ENCODE results near the gene IP6K3.

The IP6K3 gene, protein sequence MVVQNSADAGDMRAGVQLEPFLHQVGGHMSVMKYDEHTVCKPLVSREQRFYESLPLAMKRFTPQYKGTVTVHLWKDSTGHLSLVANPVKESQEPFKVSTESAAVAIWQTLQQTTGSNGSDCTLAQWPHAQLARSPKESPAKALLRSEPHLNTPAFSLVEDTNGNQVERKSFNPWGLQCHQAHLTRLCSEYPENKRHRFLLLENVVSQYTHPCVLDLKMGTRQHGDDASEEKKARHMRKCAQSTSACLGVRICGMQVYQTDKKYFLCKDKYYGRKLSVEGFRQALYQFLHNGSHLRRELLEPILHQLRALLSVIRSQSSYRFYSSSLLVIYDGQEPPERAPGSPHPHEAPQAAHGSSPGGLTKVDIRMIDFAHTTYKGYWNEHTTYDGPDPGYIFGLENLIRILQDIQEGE

DNA sequence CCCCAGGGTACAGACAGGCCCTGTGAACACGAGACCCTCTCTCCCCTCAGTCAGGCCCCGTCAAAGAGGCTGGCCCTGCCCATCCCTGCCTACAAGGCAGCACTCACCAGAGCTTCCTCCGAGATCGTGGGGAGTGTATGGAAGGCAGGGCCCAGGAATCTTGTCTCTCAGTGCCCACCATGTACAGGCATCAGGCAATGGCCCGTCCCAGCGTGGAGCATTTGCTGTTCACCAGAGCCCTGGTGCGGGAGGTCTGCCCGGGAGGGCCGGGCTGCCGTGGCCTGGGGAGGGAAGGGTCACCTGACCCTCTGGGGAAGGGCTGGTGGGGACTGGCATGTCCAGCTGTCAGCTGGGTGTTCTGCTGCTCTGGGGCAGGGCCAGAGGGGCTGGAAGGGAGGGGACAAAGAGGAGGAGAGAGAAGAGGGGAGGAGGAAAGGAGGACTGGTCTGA lies at the start of gene IP6K3:
Gene IP6K3 (minus strand): TSS at position 255 of the 450 bp plus-strand sequence. CDS start 11,429 bp downstream, outside the sequence.
- DNase-seq = no peak

DNA sequence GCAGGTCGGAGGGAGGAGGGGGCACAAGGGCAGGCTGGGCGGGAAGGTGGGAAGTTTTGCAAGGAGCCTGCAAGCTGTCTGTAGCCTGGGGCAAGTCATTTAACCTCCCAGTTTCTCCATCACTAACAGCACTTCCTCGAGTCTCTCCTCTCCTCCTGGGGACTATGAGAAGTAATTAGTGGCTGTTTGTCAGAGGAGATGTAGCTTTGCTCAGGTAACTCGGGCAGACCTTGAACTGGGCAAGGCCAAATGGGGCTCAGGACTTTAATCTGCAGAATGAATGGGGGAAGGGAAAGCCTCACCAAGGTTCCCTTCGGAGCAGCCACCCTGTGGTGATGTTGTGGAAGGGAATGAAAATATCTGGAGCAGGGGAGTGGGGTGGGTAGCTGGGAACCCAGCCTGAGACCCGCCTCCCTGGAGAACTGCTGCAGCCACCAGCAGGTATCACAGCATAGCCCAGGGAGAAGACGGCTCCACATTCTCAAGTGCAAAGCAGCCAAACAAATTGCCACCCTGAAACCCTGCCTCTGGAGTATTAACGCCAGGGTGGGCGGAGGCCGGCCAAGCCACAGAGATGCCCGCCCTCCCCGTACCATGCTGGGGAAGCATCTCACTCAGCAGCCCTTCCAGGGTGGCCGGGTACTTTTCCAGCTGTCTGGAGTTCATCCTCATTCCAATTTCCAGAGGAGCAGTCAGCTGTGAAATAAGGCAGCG lies 48.4 kb upstream of the IP6K3 start:
- no peak for DNase-seq

DNA sequence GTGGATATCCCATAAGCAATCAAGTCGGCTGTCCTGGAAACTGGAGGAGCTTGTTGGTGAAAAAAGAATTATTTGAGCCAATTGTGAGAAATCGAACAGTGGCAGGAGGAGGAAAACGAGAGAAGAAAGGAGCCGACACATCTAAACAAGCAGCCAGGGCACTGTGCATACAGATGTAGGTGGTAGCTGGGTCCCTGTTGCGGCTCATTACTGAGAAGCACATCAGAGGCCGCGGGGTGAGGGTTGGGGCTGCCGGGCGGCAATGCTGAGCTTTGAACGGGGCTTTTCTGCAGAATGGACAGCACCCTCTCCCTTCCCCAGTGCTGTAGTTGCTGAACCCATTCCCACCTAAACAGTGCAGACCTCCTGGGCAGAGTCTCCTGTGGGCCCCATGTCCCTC lies 46.3 kb upstream of the IP6K3 start:
- DNase-seq = no peak

DNA sequence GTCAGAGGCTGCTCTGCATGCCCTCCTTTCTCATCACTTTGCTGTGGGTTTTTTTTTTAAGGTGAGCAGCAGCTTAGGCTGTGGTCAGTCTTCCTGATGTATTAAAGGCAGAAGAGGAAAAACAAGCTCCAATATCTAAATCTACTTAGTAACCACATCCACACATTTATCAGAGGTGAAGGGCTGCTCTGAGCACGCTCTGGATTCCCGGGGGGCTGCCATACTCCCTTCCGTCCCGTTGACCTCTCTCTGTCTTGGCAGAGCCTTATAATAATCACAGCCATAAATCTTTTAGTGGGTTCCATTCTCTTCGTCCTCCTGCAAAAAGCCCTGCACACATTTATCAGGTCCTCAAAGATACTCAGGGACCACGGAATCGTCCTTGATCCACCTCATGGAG lies 44.9 kb upstream of the IP6K3 start:
- no peak for DNase-seq

DNA sequence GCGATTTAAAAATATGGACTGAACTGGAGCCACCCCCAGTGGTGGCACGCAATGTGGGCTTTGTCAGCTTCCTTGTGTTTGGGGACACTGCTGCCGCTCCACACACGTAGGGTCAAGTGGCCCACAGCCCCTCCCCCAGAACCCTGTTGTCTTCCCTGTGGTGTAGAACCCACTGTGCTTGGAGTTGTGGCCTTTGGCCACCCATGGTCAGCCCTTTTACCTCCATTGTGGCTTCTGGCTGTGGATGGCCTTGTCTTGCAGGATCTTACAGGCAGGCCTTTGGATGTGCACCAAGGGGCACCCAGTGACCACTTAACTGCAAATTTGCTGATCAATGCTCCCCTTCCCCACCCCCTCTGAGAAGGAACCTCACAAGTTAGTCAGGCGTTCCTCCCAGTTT lies 44.2 kb upstream of the IP6K3 start:
- DNase-seq = no peak

DNA sequence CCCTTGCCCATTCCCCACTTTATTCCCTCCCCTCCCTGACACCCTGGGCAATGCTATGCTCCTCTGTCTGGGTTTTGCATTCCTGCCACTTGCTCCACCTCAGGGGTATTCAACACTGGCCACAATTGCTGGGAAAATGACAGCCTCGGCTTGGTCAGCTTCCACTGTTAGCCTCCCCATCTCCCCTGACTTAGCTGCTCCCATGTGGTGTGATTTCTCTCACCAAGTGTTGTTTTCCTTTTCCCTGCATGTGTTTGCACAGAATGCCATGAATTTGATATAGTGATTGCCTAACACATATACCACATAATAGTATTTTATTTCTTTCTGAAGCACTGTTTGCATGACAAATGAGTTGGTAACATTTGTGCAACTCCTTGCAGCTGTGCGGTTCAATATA lies 43.7 kb upstream of the IP6K3 start:
- DNase-seq = no peak

DNA sequence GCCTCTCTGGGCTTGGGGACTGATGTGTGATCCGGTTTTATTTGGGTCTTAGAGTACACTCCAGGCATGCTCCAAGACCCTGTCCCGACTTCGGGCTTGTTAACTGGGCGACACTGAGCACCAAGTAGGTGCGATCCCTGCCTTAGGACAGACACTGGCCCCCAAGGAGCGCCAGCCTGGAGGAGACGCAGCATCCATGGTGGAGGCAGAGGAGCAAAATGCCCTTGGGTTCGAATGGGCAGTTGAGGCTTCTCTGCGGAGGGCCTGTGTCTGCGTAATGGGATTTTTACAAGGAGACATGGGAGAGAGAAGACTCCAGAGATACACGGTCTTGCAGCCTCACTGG lies 42.8 kb upstream of the IP6K3 start:
- no peak for DNase-seq

DNA sequence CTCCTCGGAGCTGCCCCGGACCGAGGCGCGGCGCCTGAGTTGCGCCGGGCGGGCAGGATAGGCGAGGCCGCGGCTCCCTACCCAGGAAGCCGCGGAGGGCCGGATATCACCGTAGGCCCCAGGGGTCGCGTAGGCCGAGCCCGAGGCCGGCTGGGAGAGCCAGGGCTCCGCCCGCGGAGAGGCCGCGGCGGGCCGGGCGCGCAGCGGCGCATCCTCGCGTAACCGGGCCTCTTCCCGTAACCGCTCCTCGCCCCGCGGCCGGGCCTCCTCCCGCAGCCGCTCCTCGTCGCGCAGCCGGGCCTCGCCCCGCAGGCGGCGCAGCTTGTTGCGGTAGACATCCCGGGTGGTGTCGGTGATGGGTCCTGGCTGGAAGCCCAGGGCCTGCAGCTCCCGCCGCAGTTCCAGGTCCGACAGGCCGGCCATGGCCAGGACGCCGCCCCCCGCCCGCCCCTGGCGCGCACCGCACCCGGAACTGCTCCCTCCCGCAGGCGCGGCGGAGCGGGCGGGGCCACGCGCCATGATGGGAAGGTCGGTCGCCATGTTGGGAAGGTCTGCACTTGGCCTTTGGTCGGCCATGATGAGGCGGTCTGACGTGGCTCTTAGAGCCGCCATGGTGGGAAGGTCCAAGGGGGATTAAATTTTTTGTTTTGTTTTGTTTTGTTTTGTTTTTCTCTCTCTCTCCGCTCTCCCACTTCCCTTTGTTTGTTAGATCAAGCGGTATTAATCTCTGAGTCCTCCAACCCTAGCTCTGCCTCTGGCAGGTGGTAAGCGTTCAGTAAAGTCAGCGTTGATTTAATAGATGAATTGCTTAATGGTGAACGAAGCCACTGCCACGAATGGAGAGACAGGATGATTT lies 42.2 kb upstream of the IP6K3 start, which contains the start of gene LEMD2:
Gene LEMD2 (minus strand): TSS at position 437 of the 856 bp plus-strand sequence. CDS start 14 bp downstream, at position 423.
- peak; percentile 92 for DNase-seq

DNA sequence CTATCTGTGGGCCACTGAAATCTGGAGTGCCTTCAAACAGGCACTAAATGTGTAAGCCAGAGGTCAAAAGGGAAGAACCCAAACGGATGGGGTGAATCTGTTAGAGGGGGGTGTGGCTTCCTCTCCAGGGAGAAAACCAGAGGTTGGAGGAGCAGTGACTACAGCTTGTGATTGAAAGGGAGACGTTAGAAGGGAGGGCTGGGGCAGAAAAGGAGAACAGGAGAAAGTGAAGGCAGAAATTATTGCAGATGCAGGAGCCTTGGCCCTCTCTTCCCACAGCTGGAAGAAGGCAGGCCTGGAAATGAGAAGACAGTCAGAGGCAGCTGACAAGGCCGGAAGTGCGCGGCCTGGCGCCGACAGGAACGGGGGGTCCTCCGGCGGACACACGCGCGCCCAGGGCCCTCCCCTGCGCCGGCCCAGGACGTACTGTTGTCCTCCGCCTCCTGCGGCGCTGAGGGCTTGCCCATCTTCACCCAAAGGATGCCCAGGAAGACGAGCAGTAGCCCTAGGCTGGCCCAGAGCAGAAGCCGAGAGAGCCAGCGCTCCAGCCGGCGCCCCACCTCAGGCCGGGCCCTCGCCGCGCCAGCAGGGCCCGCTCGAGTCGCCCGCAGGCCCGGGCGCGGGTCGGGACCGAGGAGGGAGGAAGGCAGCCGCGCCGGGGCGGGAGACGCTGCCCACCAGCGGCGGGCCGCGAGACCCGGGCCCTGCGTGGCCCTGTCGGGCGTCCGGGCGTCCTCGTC lies 41.4 kb upstream of the IP6K3 start:
- peak; percentile 31 for DNase-seq

DNA sequence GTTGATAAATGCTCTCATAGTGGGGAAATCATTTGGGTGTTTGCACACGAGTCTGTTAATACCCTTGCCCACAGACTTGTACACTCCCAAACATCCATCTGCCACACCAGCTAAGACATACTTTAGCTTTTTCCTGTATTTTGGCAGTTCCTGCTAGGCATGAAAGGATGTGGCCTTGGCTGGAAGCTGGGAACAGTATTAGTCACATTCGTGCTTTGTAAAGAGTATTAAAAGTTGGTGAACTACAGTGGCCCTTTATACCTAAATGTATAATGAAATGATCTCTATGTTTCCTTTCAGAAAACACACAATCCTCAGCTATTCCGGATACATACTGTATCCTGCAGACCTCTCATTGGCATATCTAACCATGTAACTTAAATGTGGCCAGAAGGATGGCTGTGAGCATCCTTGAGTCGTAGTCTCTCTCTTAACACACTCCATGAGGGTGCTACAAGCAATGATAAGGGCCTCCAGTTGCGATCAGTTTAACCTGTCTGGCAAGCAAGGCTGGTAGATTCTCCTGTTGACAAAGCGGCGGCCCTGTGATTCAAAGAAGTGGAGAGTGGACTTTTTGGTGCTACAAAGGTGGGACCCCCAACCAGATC lies 40.7 kb upstream of the IP6K3 start:
- DNase-seq = no peak

DNA sequence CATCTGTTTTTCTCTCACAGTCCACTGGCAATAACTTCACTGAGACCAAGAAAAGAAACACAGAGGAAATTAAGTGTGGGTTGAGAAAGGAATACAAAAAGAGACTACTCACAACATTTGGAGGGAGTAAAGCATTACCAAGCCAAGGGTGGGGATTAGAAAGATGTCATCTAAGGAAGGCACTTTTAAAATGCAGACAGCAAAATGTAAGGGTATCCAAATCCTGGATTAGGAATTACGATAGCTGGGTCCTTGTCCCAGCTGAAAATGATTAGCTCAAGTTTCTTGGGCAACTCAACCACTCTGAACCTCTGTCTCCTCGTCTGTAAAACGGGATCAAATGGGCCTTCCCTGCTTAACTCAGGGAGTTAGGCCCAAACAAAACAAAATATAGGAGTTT lies 40.0 kb upstream of the IP6K3 start:
- no peak for DNase-seq

DNA sequence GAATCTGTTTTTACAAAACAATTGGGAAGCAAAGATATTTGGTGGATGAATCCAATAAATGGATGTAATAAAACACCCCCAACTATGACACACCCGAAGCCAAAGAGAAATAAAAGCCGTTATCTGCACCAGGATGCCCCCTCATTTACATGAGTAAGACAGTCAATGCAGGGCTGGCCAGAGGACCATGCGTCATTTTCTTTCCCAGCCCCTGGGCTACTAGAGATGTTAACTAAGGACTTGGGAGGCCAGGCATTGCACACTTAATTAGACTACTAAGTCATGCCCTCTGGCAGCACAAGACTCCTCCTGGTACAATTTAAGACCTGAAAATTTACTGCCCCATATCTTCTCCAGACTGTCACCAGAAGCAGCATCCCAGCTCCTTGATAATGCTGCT lies 39.1 kb upstream of the IP6K3 start:
- no peak for DNase-seq

DNA sequence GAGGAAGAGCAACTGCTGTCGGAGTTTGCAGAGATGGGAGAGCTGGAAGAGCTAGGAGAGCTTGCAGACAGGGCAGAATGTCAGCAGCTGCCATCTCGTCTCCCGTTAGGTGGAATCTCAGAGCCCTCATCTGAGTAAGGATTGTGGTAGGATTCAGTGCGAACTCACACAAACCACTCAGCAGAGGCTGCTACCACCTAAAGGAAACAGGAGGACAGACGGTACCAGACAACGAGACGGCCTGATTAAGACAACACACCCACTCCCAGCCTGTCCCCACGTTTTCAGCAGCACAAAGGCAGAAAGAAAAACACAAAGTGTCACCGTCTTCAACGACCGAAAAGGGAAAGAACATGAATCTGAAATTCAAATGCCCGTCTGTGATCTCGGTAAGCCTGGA lies 38.1 kb upstream of the IP6K3 start:
- no peak for DNase-seq

DNA sequence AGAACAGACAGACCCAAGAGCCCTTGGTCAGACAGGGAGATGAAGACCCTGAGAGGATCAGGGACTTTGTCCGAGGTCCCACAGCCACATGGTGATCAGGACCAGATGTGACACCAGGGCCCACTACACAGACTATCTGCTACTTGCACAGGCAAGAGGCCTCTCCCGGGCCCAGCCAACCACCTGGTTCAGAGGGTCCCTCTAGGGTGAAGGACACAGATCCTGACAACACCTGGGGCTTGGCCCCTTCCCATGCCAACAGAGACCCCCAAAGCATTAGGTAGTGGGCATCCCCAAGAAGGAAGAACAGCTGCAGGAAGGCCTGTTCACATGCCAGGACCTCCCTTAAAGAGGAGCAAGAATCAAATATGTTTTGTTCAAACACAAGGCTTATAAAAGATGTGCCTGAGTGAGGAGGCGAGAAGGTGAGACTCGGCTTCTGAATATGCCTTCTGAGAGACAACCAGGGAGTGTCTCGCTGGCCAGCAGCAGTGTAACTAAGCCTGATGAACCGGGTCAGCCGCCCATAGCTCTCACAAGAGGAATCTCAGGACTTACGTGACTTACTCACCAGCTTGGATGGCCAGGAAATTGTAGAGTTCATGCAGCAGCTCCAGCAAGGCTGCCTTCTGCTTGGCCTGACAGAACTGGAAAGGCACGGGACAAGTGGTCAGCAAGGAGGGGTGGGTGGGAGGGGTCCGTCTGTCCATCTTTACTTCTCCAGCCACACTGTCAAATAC lies 37.2 kb upstream of the IP6K3 start:
- DNase-seq = no peak

DNA sequence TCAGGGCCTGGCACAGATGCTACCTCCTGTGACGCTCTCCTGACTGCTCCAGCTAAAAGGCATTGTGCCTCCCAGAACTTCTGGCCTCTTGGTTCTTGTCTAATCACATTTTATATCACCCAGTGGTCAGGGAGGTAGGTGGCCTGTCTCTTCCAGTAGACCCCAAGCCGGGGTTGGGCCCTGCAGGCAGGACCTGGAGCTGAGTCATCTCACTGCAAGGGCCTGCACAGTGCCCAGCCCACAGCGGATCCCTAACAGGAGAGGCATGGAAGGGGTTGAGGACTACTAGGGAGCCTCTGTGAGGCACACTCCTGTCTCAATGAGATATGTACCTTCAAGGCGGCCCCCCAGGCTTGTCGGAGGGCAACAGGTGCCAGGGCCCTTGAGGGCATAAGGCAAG lies 35.9 kb upstream of the IP6K3 start:
- no peak for DNase-seq

DNA sequence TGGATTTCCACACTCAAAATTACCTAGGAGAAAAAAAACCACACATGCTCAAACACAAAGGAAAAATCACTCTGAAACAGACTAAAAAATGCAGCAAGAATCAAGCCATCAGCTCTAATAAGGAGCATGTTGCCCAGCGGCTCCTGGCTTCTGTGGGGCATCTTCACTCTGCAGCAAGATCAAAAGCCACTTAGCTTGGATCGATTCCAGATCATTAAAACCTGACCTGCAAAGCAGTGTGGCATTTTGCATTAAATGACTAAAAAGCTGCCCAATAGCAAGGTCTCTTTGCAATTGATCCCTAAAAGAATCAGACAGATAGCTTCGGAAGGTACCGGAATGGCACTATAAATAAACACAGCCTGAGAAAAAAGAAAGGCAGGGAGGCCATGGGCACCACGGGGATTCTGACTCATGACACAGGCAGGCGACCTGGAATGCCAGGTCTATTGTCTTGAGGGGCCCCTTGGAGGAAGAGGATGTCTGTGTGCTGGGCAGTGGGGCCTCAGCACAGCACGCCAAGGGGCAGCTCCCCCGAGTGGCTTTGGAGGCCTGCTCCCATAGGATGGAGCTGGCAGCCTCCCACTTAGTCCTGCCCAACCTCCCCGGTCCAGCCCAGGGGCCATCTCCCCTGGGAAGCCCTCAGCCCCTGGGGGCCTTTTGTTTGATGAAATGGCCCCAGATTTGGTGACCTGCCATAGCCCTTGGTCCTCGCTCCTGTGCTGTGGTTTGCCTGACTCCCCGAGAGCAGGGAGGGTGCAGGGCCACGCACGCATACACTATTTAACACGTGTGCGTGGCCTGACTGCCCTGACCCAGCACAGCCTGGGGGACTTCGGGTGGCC lies 34.6 kb upstream of the IP6K3 start:
- DNase-seq = no peak

DNA sequence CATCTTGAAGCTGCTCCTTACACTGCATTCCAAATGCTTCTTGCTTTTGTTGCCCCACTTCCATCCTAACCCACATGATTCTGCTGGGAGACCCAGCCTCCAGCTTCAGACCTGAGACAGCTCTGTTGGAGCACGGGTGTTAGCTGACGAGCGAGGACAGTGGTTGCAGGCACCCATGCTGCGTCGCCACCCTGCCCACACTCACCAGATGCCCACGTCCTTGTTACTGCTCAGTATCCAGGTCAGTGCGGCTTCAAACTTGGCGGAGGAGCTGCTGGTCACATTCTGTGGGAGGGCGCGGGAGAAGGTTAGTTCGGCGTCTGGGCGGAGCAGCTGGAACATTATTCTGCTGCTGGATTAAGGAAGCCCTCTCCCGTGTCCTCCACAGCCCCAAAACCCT lies 33.2 kb upstream of the IP6K3 start:
- no peak for DNase-seq

DNA sequence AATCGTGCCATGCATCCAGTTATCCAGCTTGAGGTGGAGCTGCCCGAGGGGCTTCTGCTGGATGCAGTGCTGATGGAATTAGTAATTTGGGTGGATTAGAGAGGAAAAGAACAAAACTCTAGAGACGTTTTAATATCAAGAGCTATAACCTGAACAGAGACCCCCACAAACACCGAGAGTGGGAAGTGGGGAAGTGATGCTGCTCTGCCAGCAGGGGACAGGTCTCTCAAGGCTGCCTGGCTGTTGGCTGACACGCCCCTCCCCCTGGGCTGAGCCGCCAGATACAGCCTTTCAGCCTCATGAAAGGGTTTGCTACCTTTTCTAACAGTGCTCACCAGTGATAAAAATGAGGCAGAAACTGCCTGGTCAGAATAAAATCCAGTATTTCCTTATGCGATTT lies 32.6 kb upstream of the IP6K3 start:
- no peak for DNase-seq

DNA sequence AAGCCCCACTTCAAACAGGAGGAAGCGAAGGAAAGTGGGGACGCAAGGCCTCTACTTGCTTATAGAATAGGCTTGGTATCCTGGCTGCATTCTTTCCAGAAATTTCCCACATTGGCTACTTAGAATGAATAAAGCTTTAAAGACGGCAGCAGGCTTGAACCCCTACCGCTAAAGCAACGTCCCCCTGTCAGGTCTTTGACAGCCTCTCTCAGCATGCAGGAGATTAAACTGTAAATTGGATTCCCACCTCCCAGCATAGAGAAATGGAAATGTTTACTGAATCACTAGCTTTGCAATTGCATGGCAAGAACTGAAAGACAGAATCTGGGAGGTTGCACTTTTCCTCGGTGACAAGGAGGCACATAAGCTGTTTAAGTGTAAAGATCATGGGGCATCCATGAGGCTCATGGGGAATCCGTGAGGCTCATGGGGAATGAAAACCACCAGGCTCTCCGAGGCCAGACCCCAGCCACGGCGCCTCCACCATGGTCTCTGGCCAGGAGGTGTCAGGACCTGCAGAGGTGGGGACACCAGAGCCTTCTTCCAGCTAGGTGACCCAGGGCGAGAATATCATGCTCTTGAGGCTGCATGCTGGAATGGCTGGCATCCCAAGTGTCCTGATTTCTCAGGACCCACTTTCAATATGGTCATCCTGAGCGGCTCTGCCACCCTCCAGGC lies 31.9 kb upstream of the IP6K3 start:
- no peak for DNase-seq

Data from NCI-H345 (cell line).